NCI-H345 treated with DMSO at 0.1 percent for 48 hours (cell line): ENCODE data around the gene GREM2.

Experiments used
- DNase-seq: peaks from one replicate; lab custom pipeline; 2025; ENCODE audit not compliant: unreplicated experiment; lab: John Stamatoyannopoulos, UW

GREM2 gene

DNA sequence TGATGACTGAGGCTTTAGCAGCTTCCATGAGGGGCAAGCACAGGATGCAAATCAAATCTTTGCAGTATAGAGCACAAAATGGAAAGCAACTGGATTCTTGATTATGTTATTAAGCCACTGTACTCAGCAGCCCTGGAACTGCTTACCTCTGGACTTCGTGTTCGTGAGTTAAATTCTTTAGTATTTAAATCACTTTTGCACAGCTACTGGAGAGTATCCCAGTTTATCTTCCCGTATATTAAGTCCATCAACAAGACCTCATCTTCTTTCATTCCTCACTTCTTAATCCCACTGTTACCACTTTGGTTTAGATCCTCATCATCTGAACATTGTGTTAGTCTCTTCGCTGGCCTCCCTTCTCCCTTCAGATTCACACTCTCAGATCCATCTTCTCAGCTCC lies 108.9 kb downstream of the GREM2 start:
- DNase-seq: no peak

DNA sequence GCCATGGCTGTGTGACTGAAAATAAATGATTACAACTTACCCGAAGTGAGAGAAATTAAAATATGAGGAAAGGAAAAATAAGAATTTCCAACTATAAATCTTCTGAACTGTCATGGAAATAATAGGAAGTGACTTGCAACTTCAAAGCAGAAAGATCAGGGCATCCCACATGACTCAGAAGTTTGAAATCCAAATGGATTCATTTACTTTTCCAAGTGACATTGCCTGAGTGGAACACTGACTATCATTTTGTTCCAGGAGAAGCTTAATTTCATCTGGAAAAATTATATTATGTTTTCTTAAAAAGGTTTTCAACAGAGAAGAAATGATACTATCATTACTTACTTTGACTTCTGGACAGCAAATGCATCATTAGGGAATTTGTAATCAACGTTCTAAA lies 110.8 kb downstream of the GREM2 start:
- DNase-seq: no peak

DNA sequence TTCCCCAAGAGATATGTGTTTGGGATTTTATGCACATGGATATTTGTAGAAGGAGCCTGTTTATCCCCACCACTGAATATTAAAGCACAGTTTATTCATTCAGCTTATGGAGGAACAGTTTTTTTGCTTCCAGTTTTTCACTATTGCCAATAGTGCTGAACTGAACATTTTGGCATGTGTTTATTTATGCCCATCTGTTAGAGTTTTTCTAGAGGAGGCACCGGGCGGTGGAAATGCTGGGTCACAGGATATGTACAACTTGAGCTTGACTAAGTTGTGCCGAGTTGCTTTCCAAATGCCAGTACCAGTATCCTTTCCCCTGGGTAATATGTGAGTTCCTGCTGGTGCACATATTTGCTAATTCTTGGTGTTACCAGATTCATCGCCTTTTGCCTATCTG lies 111.3 kb downstream of the GREM2 start:
- no peak for DNase-seq

DNA sequence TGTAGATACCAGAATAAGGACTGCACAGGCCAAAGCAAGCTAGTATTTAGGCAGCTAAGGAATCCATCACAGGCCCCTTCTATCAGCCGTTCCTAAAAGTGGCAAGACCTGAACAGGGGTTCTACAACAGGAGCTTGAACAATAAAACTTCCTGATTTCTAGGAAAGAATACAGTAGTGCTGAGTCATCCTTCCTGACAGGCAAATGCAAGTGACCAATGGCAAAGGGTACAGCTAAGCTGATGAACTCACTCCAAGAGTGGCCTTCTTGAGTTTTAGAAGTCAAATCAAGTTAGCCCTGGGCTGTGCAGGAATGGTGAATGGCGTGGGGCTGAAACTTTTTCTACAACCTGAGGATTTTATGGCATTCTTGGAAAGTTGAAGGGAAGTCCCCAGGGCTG lies 112.9 kb downstream of the GREM2 start:
- DNase-seq: no peak

DNA sequence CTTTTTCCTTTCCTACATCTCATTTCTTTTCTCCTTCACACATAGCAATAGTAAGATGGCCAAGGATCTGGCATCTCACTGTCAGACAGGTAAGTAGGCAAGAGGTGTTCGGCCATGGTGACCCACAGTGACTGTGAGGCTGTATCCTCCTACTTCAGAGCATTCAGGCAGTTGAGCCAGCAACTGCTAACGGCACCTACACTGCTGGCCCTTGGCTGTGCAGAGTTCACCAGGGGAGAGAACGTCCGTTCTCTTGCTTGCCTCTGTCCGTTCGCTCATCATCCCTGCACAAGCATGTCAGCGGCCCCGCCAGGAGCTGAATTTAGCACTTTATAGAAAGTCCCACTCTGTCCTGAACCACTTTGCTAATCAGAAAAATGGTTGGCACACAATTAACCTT lies 113.6 kb downstream of the GREM2 start:
- DNase-seq: no peak

DNA sequence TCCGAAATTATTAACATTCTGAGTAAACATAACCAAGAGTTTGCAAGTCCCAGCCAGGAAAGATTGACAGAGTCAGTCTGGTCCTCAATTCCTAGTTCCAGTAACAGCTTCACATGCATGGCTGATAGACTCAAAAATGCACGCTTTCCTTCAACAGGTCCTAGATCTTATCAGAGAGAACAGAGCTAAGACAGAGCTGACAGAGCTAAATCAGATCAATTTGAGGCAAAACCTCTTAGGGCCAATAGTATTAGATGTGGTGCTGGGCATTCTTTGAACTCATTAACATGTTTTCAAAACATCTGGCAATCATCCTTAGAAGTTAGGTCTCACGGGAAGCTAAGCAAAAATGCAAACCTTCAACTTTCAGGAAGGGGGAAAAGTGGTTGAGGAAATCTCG lies 114.0 kb downstream of the GREM2 start:
- no peak for DNase-seq

DNA sequence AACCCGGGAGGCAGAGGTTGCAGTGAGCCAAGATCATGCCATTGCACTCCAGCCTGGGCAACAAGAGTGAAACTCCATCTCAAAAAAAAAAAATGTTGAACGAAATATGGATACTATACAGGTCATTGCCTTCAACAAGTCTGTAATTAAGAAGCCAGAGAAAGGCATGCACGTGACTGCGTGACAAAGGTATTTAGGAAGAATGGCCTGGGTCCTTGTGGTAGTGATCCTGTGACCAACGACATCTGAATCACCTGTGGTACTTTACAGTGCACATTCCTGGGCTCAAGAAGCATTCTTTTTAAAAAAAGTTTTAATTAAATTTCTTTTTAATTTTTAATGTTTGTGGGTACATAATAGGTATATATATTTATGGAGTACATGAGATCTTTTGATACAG lies 115.0 kb downstream of the GREM2 start:
- DNase-seq: no peak

DNA sequence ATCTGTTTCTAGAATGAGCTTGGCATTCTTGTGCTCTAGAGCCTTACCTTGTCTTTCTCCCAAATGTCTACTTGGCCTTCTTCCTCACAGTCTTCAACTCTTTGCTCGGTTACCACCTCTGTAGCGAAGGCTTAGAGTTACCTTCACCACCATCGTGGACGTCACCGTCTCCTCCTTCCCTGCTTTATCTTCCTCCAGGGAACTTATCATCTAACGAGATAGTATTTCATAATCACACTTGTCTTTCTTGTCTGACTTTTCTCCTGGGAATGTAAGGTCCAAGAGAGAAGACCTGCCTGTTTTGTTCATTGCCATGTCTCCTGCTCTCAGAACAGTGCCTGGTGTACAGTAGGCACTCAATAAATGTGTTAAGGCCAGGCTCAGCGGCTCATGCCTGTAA lies 115.6 kb downstream of the GREM2 start:
- DNase-seq: no peak

DNA sequence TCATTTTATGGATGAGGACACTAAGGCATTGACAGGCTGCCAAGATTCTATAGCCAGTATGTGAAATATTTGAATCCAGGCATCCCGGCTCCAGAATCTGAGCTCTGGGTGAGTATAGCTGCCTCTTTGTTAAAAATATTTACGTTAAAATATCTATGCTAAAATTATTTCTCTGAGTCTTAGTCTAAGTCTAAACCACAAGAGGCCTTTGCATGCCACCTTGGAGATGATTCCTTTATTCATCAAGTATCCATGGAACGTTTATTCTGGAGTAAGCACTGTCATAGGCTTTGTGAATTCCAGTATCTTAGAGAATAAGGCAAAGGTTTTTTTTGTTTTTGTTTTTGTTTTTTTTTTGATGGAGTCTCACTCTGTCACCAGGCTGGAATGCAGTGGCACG lies 116.4 kb downstream of the GREM2 start:
- DNase-seq: no peak

DNA sequence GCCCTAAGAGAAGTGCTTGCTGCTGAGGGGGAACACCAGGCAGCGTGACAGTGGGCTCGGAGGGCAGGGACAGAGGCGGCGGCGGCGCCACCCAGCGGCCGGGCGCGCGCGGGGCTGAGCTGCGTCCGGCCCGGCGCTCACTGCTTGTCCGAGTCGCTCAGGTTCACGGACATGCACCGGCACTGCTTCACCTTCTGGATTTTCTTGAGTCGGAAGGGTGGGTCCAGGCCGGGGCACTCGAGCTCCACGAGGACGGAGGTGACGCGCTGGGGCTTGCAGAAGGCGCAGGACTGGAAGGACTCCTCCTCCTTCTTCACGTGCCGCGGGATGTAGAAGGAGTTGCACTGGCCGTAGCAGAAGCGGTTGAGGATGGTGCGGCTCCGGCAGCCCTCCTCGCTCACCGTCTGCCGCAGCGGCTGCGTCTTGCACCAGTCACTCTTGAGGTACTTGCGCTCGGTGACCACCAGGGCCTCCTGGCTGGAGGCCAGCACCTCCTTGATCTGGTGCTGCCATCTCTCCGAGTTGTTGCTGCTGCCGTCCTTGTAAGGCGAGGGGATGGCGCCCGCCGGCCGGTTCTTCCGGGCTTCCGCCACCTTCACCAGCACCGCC lies 119.0 kb downstream of the GREM2 start:
- no peak for DNase-seq

DNA sequence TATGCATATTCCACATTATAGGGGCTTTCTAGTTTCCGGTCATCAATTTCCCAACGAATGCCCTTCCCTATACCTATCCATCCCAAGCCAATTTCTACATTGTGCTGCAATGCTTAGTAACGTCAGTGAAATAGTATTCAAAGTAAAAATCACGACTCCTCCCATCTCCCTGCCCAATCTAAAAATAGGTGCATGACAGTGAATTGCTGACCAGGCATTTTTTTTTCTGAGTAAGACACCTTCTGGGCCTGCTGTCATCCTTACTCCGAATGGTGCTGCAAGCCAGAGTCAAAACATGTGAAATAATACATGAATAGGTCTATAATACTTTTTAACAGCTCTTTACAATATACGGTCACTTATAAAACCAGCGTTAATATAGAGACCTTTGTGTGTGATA lies 120.2 kb downstream of the GREM2 start:
- no peak for DNase-seq

DNA sequence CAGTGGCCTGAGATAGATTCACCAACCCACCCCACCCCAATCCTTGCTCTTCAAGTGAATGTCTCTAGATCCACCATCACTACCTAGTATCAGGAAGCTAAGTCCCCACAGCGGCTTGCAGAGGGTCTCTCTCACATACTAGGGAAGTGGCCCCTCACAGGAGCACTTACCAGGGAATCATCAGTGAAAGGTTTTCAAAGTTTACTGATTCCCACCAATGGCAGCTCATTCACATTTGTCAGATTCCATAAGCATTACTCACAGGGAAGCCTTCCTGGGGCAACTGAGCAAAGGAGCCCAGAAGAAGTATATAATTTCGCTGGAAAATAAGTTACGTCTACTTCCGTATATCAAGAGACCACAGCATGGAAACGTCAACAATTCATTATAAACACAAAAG lies 120.8 kb downstream of the GREM2 start:
- DNase-seq: no peak

DNA sequence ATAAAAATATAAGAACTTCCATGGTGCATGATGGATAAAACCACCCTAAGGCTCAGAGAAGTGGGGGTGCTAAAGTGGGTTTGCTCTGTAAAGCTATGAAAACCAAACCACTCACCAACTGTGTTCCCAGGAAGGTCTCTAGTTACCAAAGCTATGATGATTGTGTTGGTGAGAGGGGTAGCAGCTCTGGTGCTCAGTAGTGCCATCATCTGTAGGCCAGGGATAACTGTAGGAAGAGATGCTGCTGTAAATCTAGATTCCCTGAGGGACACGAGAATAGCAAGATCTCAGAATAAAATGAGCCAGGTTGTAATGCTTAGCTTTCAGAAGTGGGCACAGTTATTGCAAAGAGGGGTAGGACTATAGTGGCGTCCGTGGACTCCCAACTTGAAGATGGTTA lies 124.5 kb downstream of the GREM2 start:
- no peak for DNase-seq

DNA sequence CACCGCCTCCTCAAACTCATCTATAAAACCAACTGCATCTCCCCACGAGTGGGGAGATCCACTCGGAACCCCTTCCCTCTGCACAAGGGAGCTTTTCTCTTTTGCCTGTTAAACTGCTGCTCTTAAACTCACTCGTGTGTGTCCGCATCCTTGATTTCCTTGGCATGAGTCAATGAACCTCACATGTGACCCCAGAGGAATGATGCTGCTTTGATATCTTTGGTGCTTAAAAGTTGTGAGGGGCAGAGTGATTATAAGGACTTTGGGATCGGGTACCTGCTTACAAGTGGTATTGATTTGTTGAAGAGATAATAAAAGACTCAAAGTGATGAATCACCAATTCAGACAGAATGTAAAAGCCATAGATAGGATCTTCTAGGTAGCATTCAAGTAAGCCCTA lies 125.3 kb downstream of the GREM2 start:
- no peak for DNase-seq

DNA sequence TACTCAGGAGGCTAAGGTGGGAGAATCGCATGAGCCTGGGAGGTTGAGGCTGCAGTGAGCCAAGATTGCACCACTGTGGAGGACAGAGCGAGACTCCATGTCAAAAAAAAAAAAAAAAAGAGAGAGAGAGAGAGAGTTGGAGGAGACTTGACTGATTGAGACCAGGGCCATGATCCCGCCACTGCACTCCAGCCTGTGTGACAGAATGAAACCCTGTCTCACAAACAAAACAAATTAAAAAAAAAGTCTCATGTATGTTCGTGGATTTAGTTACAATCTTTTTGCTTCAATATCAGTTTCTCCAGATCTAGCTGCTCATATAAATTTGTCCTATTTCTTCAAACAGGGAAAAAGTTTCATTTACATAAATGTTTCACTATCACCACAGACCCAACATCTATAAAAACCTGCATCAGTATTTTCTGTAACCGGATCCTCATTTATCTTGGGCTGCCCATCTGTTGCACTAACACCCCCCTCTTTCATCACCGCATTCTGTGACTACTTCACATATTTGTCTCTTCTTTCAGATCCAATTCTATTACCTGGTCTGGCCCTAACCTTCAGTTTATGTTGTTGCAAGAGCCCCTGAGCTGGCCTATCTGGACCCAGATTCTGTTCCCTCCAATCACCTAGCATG lies 127.0 kb downstream of the GREM2 start:
- no peak for DNase-seq

DNA sequence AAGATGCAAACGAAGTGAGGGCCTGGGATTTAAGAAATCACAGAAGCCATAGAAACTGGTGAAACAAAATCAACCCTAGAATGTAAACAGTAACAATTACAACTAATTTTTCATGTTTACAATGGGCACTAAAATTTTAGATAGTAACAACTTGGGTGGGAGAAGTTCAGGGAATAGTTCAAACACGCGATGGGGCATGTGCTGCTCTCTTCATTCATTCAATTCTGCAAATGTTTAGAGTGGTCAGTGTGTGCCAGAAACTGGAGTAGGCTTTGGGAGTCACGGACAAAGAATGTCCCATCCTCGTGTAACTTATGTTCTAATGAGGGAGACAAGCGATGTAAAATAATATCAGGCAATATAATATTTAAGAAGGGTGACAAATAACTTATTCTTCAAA lies 133.4 kb downstream of the GREM2 start:
- no peak for DNase-seq

DNA sequence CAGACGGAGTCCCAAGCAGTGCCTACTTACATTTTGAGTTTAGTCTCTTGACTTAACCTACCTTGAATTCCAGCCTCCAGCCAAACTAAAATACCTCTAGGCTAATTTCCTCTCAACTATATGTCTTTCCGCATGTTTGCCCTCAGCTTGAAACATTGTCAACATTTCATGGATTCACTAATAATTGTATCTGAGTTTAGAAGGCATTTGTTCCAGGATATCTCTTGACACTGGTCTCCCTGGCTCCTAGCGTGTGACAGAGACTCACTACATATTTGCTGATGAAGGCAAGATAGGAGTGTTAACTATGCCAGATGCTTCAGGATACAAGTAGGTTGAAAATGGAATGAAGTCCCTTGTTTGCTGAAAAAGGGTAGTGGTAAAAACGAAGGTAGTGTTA lies 136.1 kb downstream of the GREM2 start:
- no peak for DNase-seq

DNA sequence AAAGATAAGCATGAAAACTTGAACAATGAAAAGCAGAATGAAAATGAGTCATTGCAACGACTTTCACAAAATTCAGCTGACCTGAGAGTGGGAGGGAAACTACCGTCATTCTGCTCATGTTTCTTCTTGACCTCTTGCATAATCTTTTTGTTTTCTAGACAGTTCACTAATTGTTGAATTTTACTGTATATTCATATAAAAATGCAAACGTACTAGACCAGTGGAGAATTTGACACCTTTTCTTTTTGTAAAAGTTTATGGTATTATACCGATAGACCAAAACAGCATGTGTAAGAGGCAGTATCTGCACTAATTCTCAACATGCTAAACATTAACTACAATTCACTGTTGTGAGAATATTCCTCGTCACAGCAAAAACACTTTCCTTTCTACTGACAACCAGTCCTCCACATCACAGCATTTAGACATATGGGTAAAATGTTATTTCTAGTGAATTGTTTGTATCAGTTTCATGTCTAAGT lies 137.8 kb downstream of the GREM2 start:
- no peak for DNase-seq

DNA sequence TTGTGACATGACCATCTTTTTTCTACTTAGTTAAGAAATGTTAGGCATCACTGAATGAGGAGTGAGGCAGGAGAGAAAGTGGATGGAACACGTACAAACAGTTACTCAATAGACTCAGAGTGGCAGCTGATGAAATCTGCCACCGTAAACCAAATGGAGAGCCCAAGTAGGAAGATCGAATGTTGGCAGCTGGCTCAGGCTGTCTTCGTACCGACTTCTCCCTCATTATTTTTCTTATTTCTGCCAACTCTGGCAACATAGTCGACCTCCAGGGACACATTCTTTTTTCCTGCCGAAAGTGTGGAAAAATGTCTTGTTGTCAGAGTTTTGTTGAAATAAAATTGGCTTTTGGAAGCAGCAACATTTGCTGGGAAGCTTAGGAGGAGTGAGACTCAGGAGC lies 143.3 kb downstream of the GREM2 start:
- no peak for DNase-seq

DNA sequence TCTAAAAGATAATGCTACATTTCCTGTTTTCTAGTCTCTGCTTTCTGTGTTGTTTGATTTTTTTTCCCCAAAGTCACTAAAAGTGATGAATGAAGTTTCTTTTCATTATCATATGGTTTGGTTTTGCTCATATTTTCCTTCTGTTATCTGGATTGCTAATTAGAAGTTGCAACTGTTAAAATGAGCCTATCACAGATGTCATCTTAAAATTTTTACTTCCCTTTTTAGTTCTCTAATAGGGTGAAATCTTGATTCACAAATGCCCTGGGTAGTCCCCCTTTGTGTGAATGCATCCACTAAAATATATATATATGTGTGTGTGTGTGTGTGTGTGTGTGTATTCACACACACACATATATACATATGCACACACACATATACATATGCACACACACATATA lies 144.1 kb downstream of the GREM2 start:
- no peak for DNase-seq

DNA sequence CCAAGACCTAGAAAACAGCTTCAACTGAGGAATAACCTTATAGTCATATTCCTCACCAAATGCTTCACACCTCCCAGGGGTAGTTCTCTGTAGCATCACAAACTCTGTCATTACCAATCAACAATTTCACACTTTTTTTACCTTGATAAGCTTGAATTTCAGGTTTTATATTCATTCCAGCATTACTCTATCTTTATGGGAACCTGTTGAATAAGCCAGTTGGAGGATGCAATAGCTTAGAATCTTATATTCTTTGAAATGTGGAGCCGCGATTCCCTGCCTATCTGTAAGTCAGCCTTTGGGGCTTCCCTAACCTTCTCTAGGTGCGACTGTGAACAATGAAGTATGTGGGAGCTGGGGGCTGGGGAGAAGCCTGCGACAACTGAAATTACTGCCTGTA lies 145.4 kb downstream of the GREM2 start:
- no peak for DNase-seq

DNA sequence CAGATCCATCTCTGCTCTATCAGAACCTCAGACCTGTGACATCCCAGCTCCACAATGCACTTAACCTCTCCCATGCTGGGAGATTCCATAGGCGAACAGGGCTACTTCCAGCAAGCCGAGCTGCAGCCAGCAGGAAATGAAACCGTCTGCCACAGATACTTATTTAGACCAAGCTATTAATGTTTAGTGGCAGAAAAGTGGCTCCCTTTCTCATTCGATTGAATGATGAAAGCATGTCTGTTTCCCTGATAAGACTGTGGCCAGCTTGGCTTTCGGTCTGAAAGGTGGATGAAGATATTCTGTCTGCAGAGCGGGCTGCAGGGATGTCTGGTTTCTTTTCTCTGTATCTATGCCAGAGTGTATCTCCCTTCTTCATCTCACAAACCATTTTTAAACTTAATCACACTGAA lies 146.4 kb downstream of the GREM2 start:
- no peak for DNase-seq

DNA sequence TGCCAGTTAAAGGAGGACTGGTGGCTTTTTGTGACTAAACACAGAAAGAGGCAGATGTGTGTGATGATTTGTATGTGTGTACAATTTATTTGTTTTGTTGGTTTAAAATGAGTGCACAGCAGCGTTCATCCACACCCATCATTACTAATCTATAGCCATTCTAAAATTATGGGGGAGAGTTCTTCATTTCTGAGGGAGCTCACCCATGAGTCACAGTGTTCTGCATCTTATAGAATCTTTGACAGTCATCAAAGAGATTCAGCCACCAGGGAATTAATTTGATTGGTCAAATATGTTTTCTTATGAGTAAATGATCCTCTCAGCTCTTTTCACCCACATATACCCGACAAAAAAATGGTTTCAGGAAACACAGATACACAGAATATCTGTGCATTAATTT lies 147.9 kb downstream of the GREM2 start:
- DNase-seq: no peak
